HepG2 (cell line): ENCODE data around the gene CMC1. TPM values are rescaled to one million over a fixed set of nuclear protein-coding genes. Genes with fewer than 3 reads are reported as not detected.

ENCODE experiments used
- ATAC-seq: fragments of 200-7000 bp; cut with Tn5 transposase; 3 replicates; pipeline ENCODE4 v1.9.1; 2020; ENCODE audit warnings: mild to moderate bottlenecking, moderate library complexity
- BruUV-seq: library from RNA; stranded (reverse); fragments of 400-500 nt; replicated peaks from 2 replicates; lab custom pipeline; 2021; lab: Mats Ljungman, UMichigan
- CTCF ChIA-PET: fragments of 300-600 bp; formaldehyde crosslinking; extraction: SDS; loops from one replicate; lab custom pipeline; 2021; ENCODE audit warnings: low total read pairs, inconsistent platforms, low intra/inter-chr PET ratio; lab: Yijun Ruan, JAX
- POLR2A ChIA-PET: fragments of 350-600 bp; sonication (Branson Sonifier 250); formaldehyde crosslinking; loops from one replicate; lab custom pipeline; 2020; ENCODE audit warnings: antibody characterized with exemption, inconsistent platforms; lab: Yijun Ruan, JAX
- DNase-seq: peaks from one replicate; pipeline ENCODE4 v3.0.0-alpha.2; 2015; ENCODE audit warnings: low spot score
- FAIRE-seq: peaks from 3 replicates; lab custom pipeline; 2011; peaks lifted over from hg19 to GRCh38; lab: Jason Lieb, UNC
- H2AFZ ChIP-seq: one replicate; pipeline ENCODE4 v1.6.1; 2011; ENCODE audit warnings: low read length, inconsistent platforms
- H3K27ac ChIP-seq: fragments of 300-600 bp; 3 replicates; pipeline ENCODE4 v1.8.0; 2011; ENCODE audit warnings: mixed run types, mild to moderate bottlenecking, mixed read lengths, low read length, inconsistent platforms; ENCODE audit not compliant: insufficient read depth; ENCODE audit errors: extremely low read length
- H3K27me3 ChIP-seq, 2 experiments: fragments of 200-600 bp in 1 of 2; 2 replicates in 1 of 2; 3 replicates in 1 of 2; pipeline versions ENCODE4 v1.6.0 to v1.8.0; 2011; ENCODE audit warnings: low read length in 2 of 2, mild to moderate bottlenecking in 2 of 2, moderate library complexity in 2 of 2, inconsistent platforms in 1 of 2; ENCODE audit not compliant: insufficient read depth in 2 of 2, control insufficient read depth in 1 of 2
- H3K36me3 ChIP-seq, 2 experiments: fragments of 200-600 bp in 1 of 2; replicated peaks in 1 of 2; 2 replicates in 1 of 2; 3 replicates in 1 of 2; pipeline versions ENCODE4 v1.5.1 to v1.8.0; 2011; ENCODE audit warnings: low read length in 2 of 2, inconsistent platforms in 1 of 2; ENCODE audit not compliant: insufficient read depth in 2 of 2, control insufficient read depth in 1 of 2
- H3K4me1 ChIP-seq: 2 replicates; pipeline ENCODE4 v1.5.1; 2012; ENCODE audit warnings: low read length, inconsistent platforms; ENCODE audit not compliant: insufficient read depth
- H3K4me2 ChIP-seq: 2 replicates; pipeline ENCODE4 v1.6.0; 2011; ENCODE audit warnings: low read depth, low read length, inconsistent platforms
- H3K4me3 ChIP-seq, 3 experiments: fragments of 200-600 bp in 1 of 3; sonication (generic), shearing (Covaris generic) in 1 of 3; replicated peaks in 1 of 3; 2 replicates each; pipeline ENCODE4 v1.5.1; 2011 to 2016; ENCODE audit warnings: low read length in 3 of 3, inconsistent platforms in 2 of 3, low read depth in 2 of 3, mild to moderate bottlenecking in 2 of 3, control low read depth in 1 of 3, mixed read lengths in 1 of 3; ENCODE audit not compliant: insufficient read depth in 1 of 3
- H3K79me2 ChIP-seq: one replicate; pipeline ENCODE4 v1.6.1; 2011; ENCODE audit warnings: low read length, inconsistent platforms; ENCODE audit not compliant: insufficient read depth
- H3K9ac ChIP-seq: 2 replicates; pipeline ENCODE4 v1.6.0; 2011; ENCODE audit warnings: mild to moderate bottlenecking, low read depth, low read length, inconsistent platforms; ENCODE audit not compliant: insufficient read depth
- H3K9me3 ChIP-seq: 2 replicates; pipeline ENCODE4 v1.5.1; 2012; ENCODE audit warnings: mild to moderate bottlenecking, low read length
- H4K20me1 ChIP-seq: 2 replicates; pipeline ENCODE4 v1.6.0; 2011; ENCODE audit warnings: inconsistent platforms, mild to moderate bottlenecking, low read length, moderate library complexity; ENCODE audit not compliant: insufficient read depth
- KDM2A ChIP-seq: sonication (generic); formaldehyde crosslinking; IDR thresholded peaks from 2 replicates; pipeline ENCODE4 v1.4.0; 2020; ENCODE audit warnings: low read depth, missing genetic modification reagents, borderline replicate concordance
- KLF9 ChIP-seq: IDR thresholded peaks from 2 replicates; pipeline ENCODE4 v1.6.1; 2016; ENCODE audit warnings: low read depth
- MNT ChIP-seq: fragments of 450-650 bp; IDR thresholded peaks from 2 replicates; pipeline ENCODE4 v1.6.1; 2016
- ZNF225 ChIP-seq: sonication (generic); formaldehyde crosslinking; IDR thresholded peaks from 2 replicates; pipeline ENCODE4 v1.4.0; 2020; ENCODE audit warnings: mild to moderate bottlenecking, missing genetic modification reagents
- ZNF44 ChIP-seq: sonication (generic); formaldehyde crosslinking; IDR thresholded peaks from 2 replicates; pipeline ENCODE4 v1.5.1; 2020; ENCODE audit warnings: mild to moderate bottlenecking, missing genetic modification reagents
- ZSCAN25 ChIP-seq: sonication (generic); formaldehyde crosslinking; IDR thresholded peaks from 2 replicates; pipeline ENCODE4 v1.8.0; 2022; ENCODE audit warnings: mild to moderate bottlenecking, missing genetic modification reagents
- WGBS: methylation state at CpG from one replicate; pipeline ENCODE4 v1.1.6; 2017; ENCODE audit warnings: low lambda C conversion rate; 5-methylcytosine and 5-hydroxymethylcytosine counted together
- in situ Hi-C: cut with HindIII; loops from 2 replicates; pipeline ENCODE4 v1.10.0; 2017; ENCODE audit warnings: low pct_unique_long_range_greater_than_20kb; ENCODE audit not compliant: extremely low pct_ligation_motif_present
- intact Hi-C: fragments of 100-400 bp; cut with micrococcal nuclease; formaldehyde crosslinking; loops from one replicate; pipeline ENCODE4 v1.10.0; 2022; ENCODE audit not compliant: unreplicated experiment
- polyA plus RNA-seq, 8 experiments: library from polyadenylated mRNA; depleted of rRNA in 3 of 8; stranded (reverse) in 7 of 8; unstranded in 1 of 8; fragments of >200 nt; fragmentation: Illumina TruSeq in 4 of 8; extraction: Trizol in 4 of 8; gene quantifications; 2 replicates each; pipeline versions ENCODE4 v1.2.1 to v1.2.3, GENCODE V29; 2011 to 2016; ENCODE audit warnings: low read depth in 4 of 8, missing spikeins in 1 of 8, mixed read lengths in 1 of 8; ENCODE audit not compliant: insufficient read depth in 1 of 8
- total RNA-seq, 5 experiments: library from RNA; depleted of rRNA; stranded (reverse); fragments of >200 nt; fragmentation: Illumina TruSeq; extraction: Trizol; gene quantifications; 2 replicates each; pipeline ENCODE4 v1.2.3, GENCODE V29; 2016; ENCODE audit warnings: low read depth in 1 of 5
- TF ChIP-seq, protein P1 (sequence below): sonication (generic); formaldehyde crosslinking; IDR thresholded peaks from 2 replicates; pipeline ENCODE4 v1.5.1; 2020; ENCODE audit warnings: missing genetic modification reagents, mild to moderate bottlenecking, borderline replicate concordance
- TF ChIP-seq, protein P2 (sequence below): sonication (generic); formaldehyde crosslinking; IDR thresholded peaks from 2 replicates; pipeline ENCODE4 v1.5.0; 2020; ENCODE audit warnings: mild to moderate bottlenecking, missing genetic modification reagents
- TF ChIP-seq, protein P3 (sequence below): sonication (generic); formaldehyde crosslinking; IDR thresholded peaks from 2 replicates; pipeline ENCODE4 v1.8.1; 2022; ENCODE audit warnings: low read depth, mild to moderate bottlenecking, missing genetic modification reagents

The CMC1 gene
- total and polyA plus RNA-seq, 2 of the 13 experiments (the other 11 are each of a cell fraction or from before 2014, with no cell fraction given): 22.1 to 29.5 TPM

GRCh38 chr3:28334552-28334951 is 93.1 kb downstream of the CMC1 start:
- Histone ChIP-seq H3K79me2 (no peaks in the 10 kb centered on the region), H4K20me1 (no peaks in the 10 kb centered on the region), H3K4me3 (no peak overlapping the region), H2AFZ (no peak overlapping the region), H3K27ac (no peak overlapping the region), H3K9ac (no peak overlapping the region), H3K4me2 (no peak overlapping the region), H3K9me3 (no peaks in the 10 kb centered on the region)
- ChIA-PET CTCF (no interaction called here), POLR2A (no interaction called here)
- no peak for DNase-seq
- FAIRE-seq: no peak
- intact Hi-C loops: no loop called here
- ATAC-seq: no peak
- no TSS peak for BruUV-seq
- TF ChIP-seq KLF9 (CRISPR knock-in tag): no peak
- TF ChIP-seq, protein P1, sequence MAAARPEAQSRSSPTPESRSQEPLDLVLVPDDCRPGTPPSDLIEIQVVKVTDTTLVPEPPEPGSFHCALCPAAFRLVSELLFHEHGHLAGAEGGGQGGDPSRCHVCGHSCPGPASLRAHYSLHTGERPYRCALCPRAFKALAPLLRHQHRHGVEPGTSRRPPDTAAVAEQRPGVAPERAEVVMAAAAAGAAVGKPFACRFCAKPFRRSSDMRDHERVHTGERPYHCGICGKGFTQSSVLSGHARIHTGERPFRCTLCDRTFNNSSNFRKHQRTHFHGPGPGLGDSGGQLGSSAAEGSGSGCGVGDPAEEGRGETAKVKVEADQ (CRISPR knock-in tag): no peak
- TF ChIP-seq, protein P2, sequence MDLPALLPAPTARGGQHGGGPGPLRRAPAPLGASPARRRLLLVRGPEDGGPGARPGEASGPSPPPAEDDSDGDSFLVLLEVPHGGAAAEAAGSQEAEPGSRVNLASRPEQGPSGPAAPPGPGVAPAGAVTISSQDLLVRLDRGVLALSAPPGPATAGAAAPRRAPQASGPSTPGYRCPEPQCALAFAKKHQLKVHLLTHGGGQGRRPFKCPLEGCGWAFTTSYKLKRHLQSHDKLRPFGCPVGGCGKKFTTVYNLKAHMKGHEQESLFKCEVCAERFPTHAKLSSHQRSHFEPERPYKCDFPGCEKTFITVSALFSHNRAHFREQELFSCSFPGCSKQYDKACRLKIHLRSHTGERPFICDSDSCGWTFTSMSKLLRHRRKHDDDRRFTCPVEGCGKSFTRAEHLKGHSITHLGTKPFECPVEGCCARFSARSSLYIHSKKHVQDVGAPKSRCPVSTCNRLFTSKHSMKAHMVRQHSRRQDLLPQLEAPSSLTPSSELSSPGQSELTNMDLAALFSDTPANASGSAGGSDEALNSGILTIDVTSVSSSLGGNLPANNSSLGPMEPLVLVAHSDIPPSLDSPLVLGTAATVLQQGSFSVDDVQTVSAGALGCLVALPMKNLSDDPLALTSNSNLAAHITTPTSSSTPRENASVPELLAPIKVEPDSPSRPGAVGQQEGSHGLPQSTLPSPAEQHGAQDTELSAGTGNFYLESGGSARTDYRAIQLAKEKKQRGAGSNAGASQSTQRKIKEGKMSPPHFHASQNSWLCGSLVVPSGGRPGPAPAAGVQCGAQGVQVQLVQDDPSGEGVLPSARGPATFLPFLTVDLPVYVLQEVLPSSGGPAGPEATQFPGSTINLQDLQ (CRISPR knock-in tag): no peak
- TF ChIP-seq, all 625 proteins: peak for 0
- in situ Hi-C loops: no loop called here
- Histone ChIP-seq H3K27me3 (no peaks in the 10 kb centered on the region), H3K36me3 (peaks cover 6 to 32% of the 10 kb centered on the region in 2 experiments; a peak in 4 of 5 replicates), H3K4me1 (no peaks in the 10 kb centered on the region)

GRCh38 chr3:28335246-28335645 is 93.8 kb downstream of the CMC1 start:
- no peak for FAIRE-seq
- CTCF ChIA-PET: no interaction called here
- intact Hi-C loops: no loop called here

More at GRCh38 chr3:28335246-28335645, 93.8 kb downstream of the CMC1 start:
- 95% methylated on average over 2 of the region's 2 CpGs for WGBS
- Histone ChIP-seq H3K79me2 (no peaks in the 10 kb centered on the region), H3K27me3 (no peaks in the 10 kb centered on the region), H3K27ac (no peak overlapping the region), H3K9ac (no peak overlapping the region), H3K4me3 (no peak overlapping the region), H2AFZ (no peak overlapping the region), H3K4me2 (no peak overlapping the region)
- BruUV-seq: no TSS peak
- POLR2A ChIA-PET: no interaction called here
- ATAC-seq: no peak
- TF ChIP-seq, protein P3, sequence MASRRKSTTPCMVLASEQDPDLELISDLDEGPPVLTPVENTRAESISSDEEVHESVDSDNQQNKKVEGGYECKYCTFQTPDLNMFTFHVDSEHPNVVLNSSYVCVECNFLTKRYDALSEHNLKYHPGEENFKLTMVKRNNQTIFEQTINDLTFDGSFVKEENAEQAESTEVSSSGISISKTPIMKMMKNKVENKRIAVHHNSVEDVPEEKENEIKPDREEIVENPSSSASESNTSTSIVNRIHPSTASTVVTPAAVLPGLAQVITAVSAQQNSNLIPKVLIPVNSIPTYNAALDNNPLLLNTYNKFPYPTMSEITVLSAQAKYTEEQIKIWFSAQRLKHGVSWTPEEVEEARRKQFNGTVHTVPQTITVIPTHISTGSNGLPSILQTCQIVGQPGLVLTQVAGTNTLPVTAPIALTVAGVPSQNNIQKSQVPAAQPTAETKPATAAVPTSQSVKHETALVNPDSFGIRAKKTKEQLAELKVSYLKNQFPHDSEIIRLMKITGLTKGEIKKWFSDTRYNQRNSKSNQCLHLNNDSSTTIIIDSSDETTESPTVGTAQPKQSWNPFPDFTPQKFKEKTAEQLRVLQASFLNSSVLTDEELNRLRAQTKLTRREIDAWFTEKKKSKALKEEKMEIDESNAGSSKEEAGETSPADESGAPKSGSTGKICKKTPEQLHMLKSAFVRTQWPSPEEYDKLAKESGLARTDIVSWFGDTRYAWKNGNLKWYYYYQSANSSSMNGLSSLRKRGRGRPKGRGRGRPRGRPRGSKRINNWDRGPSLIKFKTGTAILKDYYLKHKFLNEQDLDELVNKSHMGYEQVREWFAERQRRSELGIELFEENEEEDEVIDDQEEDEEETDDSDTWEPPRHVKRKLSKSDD (CRISPR knock-in tag): no peak
- no peak for TF ChIP-seq ZNF44 (CRISPR knock-in tag)
- TF ChIP-seq KDM2A (CRISPR knock-in tag): no peak
- no peak for TF ChIP-seq MNT
- no peak for TF ChIP-seq ZNF225
- no peak for TF ChIP-seq ZSCAN25 (CRISPR knock-in tag)
- TF ChIP-seq, all 625 proteins: peak for 0
- Histone ChIP-seq H3K9me3 (no peaks in the 10 kb centered on the region), H3K36me3 (peaks cover 6 to 39% of the 10 kb centered on the region in 2 experiments; a peak in 4 of 5 replicates), H3K4me1 (no peaks in the 10 kb centered on the region), H4K20me1 (no peaks in the 10 kb centered on the region)
- DNase-seq: no peak
- in situ Hi-C loops: no loop called here
